ENCODE measurements around the gene DMRTC1.
"Not testable (repeated sequence)": the region's sequence is repeated elsewhere in the genome, so short reads cannot be mapped to it uniquely, and the experiment has no call there.

DNA sequence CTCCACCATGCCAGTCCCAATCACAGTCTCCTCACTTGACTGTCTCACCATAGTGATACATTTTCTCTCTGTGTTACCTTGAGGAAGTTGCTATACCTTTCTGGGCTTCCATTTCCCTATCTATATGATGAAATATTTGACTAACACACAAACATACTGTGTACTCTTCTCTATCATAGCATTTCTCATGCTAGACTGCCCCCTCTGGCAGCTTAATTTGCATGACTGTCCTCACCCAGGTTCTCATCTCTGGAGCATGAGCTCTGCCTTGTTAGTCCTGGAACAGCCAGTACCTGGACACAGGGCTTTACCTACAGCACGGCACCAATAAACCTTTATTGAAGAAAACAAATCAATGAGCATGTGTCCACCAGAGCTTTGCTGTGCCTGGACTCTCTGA, 11.4 kb downstream of the DMRTC1 start:
- TF ChIP-seq, protein P1, sequence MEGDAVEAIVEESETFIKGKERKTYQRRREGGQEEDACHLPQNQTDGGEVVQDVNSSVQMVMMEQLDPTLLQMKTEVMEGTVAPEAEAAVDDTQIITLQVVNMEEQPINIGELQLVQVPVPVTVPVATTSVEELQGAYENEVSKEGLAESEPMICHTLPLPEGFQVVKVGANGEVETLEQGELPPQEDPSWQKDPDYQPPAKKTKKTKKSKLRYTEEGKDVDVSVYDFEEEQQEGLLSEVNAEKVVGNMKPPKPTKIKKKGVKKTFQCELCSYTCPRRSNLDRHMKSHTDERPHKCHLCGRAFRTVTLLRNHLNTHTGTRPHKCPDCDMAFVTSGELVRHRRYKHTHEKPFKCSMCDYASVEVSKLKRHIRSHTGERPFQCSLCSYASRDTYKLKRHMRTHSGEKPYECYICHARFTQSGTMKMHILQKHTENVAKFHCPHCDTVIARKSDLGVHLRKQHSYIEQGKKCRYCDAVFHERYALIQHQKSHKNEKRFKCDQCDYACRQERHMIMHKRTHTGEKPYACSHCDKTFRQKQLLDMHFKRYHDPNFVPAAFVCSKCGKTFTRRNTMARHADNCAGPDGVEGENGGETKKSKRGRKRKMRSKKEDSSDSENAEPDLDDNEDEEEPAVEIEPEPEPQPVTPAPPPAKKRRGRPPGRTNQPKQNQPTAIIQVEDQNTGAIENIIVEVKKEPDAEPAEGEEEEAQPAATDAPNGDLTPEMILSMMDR (IDR thresholded peaks at IDR 0.05; ENCODE audit: low read depth, low read length) = not testable (repeated sequence)
- not testable (repeated sequence) for TF ChIP-seq EZH2phosphoT487 (IDR thresholded peaks at IDR 0.05; ENCODE audit: low read depth)
